Ectodermal cell (in vitro differentiated cells): ENCODE results near the gene SYDE1.

Source experiments
- H3K27ac ChIP-seq: 2 replicates; pipeline ENCODE4 v1.7.0; 2013; ENCODE audit warnings: mild to moderate bottlenecking, low read depth, low read length; ENCODE audit not compliant: insufficient read depth, poor library complexity, severe bottlenecking
- H3K27me3 ChIP-seq: 2 replicates; pipeline ENCODE4 v1.7.0; 2013; ENCODE audit warnings: mild to moderate bottlenecking, low read length; ENCODE audit not compliant: insufficient read depth, control insufficient read depth, poor library complexity, severe bottlenecking
- H3K36me3 ChIP-seq: one replicate; pipeline ENCODE4 v1.7.0; 2013; ENCODE audit warnings: low read length; ENCODE audit not compliant: control insufficient read depth, insufficient read depth
- H3K4me1 ChIP-seq: one replicate; pipeline ENCODE4 v1.7.0; 2013; ENCODE audit warnings: low read length; ENCODE audit not compliant: control insufficient read depth, insufficient read depth
- H3K4me3 ChIP-seq: 2 replicates; pipeline ENCODE4 v1.7.0; 2013; ENCODE audit warnings: low read depth, low read length, control low read depth; ENCODE audit not compliant: insufficient read depth
- H3K9me3 ChIP-seq: 2 replicates; pipeline ENCODE4 v1.7.0; 2013; ENCODE audit warnings: mild to moderate bottlenecking, low read length, moderate library complexity; ENCODE audit not compliant: control insufficient read depth
- WGBS, 2 experiments: methylation state at CpG; one replicate each; pipeline ENCODE4 v1.1.7; 2013; ENCODE audit warnings: missing lambda C conversion rate in 2 of 2; 5-methylcytosine and 5-hydroxymethylcytosine counted together

The SYDE1 gene

DNA sequence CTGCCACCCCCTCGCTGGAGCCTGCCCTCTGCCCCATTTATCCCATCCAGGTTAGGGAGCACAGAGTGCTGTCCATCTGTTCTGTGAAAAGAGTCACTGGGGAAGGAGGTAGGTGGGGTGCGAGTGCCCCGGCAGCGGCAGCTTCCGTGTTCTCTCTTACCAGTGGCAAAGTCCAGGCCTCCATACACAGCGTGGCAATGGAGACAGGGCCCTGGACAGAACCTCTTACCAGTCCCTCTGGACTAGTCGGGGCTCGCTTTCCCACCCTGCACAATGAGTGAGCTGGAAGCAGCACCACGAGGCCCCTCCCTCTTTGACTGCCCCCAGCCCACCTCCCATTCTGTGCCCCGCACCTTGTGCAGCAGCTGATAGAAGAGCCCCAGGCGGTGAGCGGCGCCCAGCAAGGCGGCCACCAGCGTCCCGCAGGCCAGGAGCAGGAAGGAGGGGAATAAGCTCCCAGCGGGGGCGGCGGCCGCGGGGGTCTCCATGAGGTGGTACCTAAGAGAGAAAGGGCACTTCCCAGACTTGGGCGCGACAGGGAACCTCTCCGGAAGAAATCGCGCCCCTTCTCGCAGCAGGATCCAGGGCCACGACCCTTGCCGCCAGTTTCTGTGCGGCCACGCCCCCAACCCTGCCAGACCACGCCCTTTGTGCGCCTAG, 17.5 kb downstream of the SYDE1 start:
- Histone ChIP-seq H3K27me3 (no peaks in the 10 kb centered on the region), H3K4me3 (peak overlapping the region; percentile 77), H3K4me1 (peaks cover 3% of the 10 kb centered on the region), H3K9me3 (no peaks in the 10 kb centered on the region), H3K36me3 (peaks cover 4% of the 10 kb centered on the region), H3K27ac (no peak overlapping the region)
- WGBS, 2 experiments = 7 to 9% methylated on average over 33 of the region's 33 CpGs

DNA sequence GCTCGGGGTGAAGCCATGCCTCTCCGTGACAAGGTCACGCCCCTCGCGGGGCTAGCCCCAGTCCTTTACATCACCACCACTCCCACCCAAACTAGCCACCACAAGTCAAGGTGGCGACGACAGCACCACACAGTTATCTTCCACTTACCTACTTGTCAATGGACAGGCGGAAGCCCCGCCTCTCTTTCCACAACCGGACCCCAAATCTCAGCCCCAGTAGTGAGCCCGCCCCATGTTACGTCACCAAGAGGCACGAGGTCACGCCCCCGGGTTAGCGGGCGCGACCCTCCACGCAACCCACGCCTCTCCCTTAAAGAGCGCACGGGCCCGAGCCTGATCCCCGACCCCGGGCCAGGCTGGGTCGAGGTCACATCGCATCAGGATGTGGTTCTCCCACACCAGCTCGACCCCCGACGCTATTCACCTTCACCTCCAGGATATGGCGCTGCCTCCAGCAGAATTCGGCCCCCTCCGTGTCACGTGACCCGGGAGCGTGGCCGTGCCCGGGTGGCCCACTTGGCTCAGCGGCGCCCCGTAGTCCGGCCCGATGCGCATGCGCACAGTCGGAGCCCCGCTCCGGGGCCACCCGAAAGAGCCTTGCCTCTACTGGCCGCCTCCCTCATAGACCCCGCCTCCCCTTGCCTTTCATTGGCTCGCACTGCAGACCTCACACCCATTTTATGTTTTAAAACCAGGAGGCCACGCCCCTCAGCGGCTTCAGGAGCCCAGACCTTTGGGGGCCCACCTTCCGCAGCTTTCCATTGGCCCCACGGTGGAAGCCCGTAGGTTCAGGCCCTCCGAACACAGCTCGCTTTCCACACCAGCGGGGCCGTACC, 18.2 kb downstream of the SYDE1 start:
- Histone ChIP-seq H3K27me3 (no peaks in the 10 kb centered on the region), H3K9me3 (no peaks in the 10 kb centered on the region), H3K4me1 (peaks cover 3% of the 10 kb centered on the region), H3K27ac (peak overlapping the region; percentile 91), H3K4me3 (peak overlapping the region; percentile 77), H3K36me3 (peaks cover 4% of the 10 kb centered on the region)
- 0% methylated on average over 59 of the region's 61 CpGs for WGBS, 2 experiments

DNA sequence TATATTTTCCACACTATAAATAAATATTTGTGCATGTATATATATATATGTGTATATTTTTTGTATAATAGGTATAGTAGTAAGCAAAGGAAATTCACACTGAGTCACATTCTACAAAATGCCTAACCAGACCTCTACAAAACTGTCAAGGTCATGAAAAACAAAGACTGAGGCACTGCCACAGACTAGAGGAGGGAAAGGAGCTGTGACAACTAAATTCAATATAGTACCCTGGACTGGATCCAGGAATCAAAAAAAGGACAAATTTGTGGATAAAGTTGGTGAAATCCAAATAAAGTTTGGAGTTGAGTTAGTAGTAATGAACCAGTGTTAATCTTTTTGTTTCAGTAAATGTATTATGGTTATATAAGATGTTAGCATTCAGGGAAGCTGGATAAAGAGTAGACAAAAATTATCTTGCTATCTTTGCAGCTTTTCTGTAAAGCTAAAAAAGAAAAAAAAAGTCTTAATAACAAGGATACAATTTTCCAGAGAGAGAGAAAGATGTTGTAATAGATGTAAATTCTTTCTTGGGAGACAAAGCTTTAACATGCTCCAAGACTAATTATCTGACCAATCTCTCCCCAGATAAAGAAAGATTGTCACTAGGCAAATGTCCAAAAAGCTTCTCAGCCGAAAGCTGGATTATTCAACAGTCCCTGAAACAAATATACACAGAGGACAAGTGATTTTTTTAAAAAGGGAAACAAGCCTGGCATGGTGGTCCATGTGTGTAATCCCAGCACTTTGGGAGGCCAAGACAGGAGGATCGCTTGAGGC, 19.1 kb downstream of the SYDE1 start:
- Histone ChIP-seq H3K27me3 (no peaks in the 10 kb centered on the region), H3K27ac (no peak overlapping the region), H3K4me3 (peak overlapping the region; percentile 77), H3K36me3 (peaks cover 4% of the 10 kb centered on the region), H3K4me1 (peaks cover 3% of the 10 kb centered on the region), H3K9me3 (no peaks in the 10 kb centered on the region)
- WGBS, 2 experiments = 91 to 94% methylated on average over 2 of the region's 2 CpGs

DNA sequence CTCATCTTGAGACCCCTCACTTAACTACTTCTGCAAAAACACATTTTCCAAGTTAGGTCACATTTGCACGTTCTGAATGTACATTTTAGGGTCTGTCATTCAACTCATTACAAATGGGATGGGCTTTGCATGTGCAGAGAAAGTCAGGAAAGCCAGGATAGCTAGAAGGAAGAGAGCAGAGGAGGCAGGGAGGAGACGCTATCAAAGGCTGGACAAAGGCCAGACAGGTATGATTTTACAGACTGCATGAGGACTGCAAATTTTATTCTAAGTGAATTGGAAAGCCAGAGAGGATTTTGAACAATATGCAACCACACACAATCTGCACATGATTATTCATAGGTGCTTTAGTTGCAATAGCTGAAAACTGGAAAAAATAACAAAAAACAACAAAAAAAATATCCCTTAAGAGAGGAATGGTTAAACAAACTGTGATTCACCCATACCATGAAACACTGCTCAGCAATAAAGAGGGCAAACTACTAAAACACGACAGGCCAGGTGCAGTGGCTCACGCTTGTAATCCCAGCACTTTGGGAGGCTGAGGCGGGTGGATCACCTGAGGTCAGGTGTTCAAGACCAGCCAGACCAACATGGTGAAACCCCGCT, 21.1 kb downstream of the SYDE1 start:
- Histone ChIP-seq H3K4me3 (no peak overlapping the region), H3K27ac (no peak overlapping the region)
- 82 to 84% methylated on average over 6 of the region's 6 CpGs for WGBS, 2 experiments

DNA sequence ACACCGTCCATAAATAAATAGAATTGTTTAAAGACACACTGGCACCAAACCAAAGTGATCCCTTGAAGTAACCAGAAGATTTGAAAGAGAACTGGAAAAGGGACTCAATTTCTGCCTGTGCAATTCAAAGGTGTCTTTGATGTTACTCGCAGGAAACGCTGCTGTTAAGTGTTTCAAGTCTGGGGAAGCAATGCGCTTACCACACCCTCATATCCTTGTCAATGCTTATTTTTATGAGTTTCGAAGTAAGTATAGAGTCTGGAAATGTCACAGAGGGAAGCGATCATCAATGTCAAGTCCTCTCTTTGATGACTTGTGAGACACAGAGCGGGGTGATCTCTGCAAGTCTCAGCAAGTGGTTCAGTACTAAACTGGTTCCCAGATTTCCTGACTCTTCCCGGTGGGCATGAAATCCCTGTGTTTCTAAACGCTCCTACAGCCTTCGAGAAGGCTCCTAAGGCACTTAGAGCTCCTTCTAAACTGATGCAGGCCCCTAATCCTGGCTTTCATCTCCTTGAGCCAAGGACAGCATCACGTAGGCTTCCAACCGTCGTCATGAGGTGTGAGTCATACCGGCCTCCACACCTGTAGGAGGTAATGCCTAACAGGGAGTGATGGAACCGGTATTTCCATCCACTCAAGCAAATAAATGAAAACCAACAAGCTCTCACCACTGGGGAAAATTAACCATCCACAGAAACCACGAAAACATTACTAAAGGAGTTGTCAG, 22.8 kb downstream of the SYDE1 start:
- H3K27me3 ChIP-seq = no peaks in the 10 kb centered on the region
- H3K27ac ChIP-seq = no peak overlapping the region
- H3K36me3 ChIP-seq = no peaks in the 10 kb centered on the region
- H3K4me3 ChIP-seq = no peak overlapping the region
- WGBS, 2 experiments = 76 to 77% methylated on average over 15 to 16 of the region's 16 CpGs
- H3K4me1 ChIP-seq = no peaks in the 10 kb centered on the region
- no peaks in the 10 kb centered on the region for H3K9me3 ChIP-seq

More for the DNA sequence above, 21.1 kb downstream of the SYDE1 start:
- Histone ChIP-seq H3K27me3 (no peaks in the 10 kb centered on the region), H3K4me1 (peaks cover 3% of the 10 kb centered on the region), H3K36me3 (no peaks in the 10 kb centered on the region), H3K9me3 (no peaks in the 10 kb centered on the region)

DNA sequence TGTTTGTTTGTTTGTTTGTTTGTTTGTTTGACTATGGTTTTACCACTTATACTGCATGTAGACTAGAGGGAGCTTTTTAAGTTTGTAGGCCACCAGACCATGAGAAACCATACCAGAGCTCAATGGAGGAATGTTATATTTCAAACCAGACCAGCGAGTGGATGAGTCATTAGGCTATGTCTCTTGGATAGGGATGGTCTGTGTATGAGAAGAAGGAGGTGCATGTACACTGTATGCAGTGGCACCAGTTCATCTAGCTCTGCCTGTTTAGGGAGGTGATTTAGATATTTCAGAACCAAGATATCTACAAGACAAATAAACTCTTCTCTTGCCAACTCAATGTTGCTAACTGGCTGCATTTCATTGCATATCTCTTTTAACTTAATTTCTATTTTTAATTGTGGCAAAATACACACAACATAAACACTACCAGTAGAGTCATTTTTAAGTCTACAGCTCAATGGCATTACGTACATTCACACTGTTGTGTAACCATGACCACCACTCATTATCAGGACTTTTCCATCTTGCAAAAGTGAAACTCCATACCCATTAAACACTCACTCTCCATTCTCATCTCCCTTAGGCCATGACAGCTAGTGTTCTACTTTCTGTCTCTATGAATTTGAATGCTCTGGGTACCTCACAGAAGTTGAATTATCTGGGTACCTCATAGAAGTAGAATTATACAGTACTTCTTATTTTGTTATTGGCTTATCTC, 29.2 kb downstream of the SYDE1 start:
- Histone ChIP-seq H3K9me3 (no peaks in the 10 kb centered on the region), H3K27me3 (no peaks in the 10 kb centered on the region), H3K4me1 (no peaks in the 10 kb centered on the region), H3K36me3 (no peaks in the 10 kb centered on the region), H3K27ac (no peak overlapping the region), H3K4me3 (no peak overlapping the region)
- WGBS, 2 experiments = 79 to 90% methylated on average over 2 of the region's 2 CpGs

DNA sequence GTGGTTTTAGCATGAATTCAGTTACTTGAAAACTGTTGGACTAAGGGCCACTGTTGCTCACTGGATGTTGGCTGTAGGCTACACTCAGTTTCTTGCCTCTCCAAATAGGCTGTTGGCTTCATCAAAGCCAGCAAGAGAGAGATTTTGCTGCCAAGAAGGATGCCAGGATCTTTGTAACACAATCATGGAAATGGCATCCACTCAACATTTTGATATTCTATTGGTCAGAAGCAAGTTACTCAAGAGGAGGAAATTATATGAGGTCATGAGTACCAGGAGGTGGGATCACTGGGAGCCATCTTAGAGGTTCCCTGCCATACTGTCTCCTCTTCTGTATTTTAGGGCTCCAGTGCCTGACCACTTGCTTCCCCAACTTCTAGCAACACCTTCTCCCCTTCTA, 30.6 kb downstream of the SYDE1 start:
- H3K9me3 ChIP-seq = no peaks in the 10 kb centered on the region
- H3K27ac ChIP-seq = no peak overlapping the region

DNA sequence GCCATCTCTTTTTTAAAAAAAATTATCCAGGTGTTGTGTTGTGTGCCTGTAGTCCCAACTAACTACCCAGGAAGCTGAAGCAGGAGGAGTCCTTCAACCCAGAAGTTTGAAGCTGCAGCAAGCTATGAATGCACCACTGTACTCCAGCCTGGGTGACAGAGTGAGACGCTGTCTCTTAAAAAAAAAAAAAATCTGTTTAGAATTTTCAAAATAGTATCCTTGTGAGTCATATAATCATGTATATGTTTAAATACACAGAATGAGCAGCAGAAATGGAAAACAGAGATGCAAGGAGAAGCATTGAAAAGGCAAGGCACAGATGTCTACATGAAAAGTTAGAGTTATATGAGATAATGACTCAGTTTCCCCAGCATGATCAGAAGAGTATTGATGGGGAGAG, 31.2 kb downstream of the SYDE1 start:
- Histone ChIP-seq H3K4me3 (no peak overlapping the region), H3K4me1 (no peaks in the 10 kb centered on the region), H3K27me3 (no peaks in the 10 kb centered on the region), H3K27ac (no peak overlapping the region), H3K36me3 (no peaks in the 10 kb centered on the region), H3K9me3 (no peaks in the 10 kb centered on the region)
- WGBS, 2 experiments = 100% methylated on average over 1 of the region's 1 CpG; no CpG with 5 or more reads in 1 of the 2 experiments

More for the DNA sequence above, 30.6 kb downstream of the SYDE1 start:
- Histone ChIP-seq H3K4me3 (no peak overlapping the region), H3K36me3 (no peaks in the 10 kb centered on the region), H3K4me1 (no peaks in the 10 kb centered on the region), H3K27me3 (no peaks in the 10 kb centered on the region)

DNA sequence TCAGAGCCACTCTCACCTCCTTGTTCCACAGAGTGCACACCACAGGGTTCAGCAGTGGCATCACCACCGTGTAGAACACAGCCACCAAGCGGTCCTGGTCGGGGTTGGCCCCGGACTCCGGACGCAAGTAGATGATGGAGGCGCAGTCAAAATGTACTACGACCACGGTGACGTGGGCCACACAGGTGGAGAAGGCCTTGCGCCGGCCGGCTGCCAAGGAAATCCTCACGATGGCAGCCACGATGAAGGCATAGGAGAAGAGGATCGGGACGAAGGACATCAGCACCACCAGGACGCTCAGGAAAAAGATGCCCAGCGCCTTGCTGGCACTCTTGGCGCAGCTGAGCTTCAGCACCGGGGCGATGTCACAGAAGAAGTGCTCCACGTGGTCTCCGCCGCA, 33.9 kb downstream of the SYDE1 start:
- Histone ChIP-seq H3K36me3 (no peaks in the 10 kb centered on the region), H3K27me3 (no peaks in the 10 kb centered on the region), H3K4me3 (no peak overlapping the region), H3K27ac (no peak overlapping the region), H3K4me1 (no peaks in the 10 kb centered on the region), H3K9me3 (no peaks in the 10 kb centered on the region)
- 94 to 95% methylated on average over 25 of the region's 25 CpGs for WGBS, 2 experiments
